ENCODE results near the gene FGGY.

FGGY gene

GRCh38 chr1:59750328-59751003 is 453.6 kb downstream of the FGGY start:
- DNase-seq (ENCODE audit: low read depth in 1 of 2, low spot score in 1 of 2) = no peak

DNA sequence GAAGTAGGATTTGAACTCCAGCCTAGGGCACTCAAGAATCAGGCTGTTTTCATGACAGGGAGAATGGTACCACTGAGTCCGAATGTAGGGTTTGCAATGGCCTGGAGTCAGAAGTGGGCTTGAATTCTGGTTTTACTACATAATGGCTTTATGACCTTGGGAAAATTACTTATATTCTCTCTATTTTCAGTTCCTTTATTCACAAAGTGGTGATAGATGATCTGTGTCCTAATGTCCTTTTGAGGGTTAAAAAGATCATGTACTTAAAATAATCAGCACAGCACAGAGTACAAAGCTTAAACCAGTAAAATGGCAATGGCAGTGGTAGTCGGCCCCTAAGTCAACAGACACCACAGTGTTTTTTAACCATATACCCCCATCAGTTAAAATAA is 454.1 kb downstream of the FGGY start:
- no peak for DNase-seq (ENCODE audit: low read depth in 1 of 2, low spot score in 1 of 2)

- no peak for DNase-seq (ENCODE audit: low read depth in 1 of 2, low spot score in 1 of 2)
These were observed 454.9 kb downstream of the FGGY start for GRCh38 chr1:59751801-59752200.

GRCh38 chr1:59752556-59753414 is 455.9 kb downstream of the FGGY start:
- DNase-seq (ENCODE audit: low read depth in 1 of 2, low spot score in 1 of 2) = no peak

GRCh38 chr1:59755069-59755685 is 458.3 kb downstream of the FGGY start:
- no peak for DNase-seq (ENCODE audit: low read depth in 1 of 2, low spot score in 1 of 2)

- no peak for DNase-seq (ENCODE audit: low read depth in 1 of 2, low spot score in 1 of 2)
These were observed 460.4 kb downstream of the FGGY start for GRCh38 chr1:59757197-59757747.

DNA sequence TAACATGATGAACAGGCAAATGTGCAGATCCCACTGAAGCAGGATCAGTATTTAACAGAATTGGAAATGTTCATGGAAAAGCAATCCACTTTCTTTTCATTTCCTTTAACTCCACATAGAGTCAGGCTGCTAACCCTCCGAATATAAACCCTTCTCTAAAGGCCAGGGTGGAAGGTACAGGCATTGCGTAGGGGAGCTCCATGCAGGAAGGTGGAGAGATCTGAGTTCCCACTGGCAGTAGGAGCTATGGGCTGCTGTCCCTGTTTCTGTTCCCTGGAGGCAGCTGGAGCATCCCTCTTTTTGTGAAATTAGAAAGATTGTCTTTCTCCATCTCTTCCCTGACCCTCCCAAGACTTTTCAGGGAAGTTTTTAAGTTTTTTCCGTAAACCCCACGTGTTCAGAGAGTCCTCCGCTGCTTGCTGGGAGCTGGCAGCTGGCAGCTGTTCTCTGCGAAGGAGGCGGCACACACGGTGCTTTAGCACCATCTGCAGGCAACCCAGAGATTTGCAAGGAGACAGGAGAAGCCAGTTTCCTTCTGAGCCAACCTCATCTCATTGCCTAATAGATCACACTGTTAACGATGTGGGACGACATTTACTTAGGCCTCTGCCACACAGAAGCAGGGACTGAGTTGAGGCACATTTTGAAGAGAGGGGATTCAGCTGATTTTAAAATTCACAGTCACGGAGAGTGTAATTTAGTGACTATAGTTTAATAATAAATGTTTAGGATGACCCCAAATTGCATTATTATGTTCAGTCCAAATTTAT is 462.4 kb downstream of the FGGY start:
- DNase-seq (ENCODE audit: low read depth in 1 of 2, low spot score in 1 of 2) = peak; percentile 42 to 51

DNA sequence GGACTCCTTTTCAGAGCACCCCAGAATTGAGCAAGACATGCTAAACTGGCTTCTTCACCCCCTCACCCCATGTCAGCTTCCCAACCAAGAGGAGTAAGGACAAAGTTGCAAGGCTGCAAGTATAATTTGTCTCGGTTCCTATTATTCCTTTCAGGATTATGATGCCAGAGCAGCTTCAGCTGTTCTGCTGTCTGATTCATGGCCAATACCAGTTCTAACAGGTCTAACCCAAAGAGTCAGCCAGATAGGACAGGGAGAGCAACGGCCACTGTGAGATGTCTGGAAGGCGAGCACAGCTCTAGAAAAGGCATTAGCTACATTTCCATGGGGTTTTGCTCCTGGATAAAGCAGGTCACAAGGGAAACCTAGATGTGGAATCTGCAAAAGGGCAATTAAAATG is 464.5 kb downstream of the FGGY start:
- no peak for DNase-seq (ENCODE audit: low read depth in 1 of 2, low spot score in 1 of 2)

- no peak for DNase-seq (ENCODE audit: low read depth in 1 of 2, low spot score in 1 of 2)
These were observed 466.5 kb downstream of the FGGY start for GRCh38 chr1:59763418-59763817.

- no peak for DNase-seq (ENCODE audit: low read depth in 1 of 2, low spot score in 1 of 2)
These were observed 468.3 kb downstream of the FGGY start for GRCh38 chr1:59765011-59765730.

DNA sequence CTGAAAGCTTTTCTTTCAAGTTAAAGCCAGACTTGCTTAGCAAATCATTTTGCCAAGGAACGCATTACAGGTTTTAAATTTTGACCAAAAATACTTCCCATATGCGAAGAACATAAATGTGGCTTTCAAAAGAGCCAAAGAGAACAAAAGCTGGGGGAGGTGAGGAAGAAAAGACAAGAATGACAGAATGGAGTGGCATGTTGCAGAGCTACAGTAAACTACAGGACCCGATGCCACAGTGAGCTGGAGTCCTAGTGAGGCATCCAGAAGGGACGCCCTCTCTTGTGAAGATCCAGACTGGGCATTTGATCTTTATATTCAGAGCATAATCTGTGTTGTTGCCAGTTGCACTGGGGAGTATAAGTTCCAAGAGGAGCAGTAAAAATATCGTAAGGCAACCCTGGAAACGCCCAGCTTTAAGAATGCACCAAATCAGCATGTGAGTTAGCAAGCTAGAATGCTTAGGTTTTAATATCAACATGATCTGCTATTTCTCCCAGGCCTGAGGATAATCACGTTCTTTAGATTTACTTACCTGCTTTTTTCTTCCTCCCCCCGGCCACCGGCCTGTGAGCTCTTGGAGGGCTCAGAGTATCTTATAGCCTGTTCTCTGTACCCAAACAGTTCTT is 469.4 kb downstream of the FGGY start:
- no peak for DNase-seq (ENCODE audit: low read depth in 1 of 2, low spot score in 1 of 2)

- DNase-seq (ENCODE audit: low read depth in 1 of 2, low spot score in 1 of 2) = no peak
These were observed 470.2 kb downstream of the FGGY start for GRCh38 chr1:59767119-59767518.

GRCh38 chr1:59768792-59769735 is 472.2 kb downstream of the FGGY start:
- DNase-seq (ENCODE audit: low read depth in 1 of 2, low spot score in 1 of 2) = no peak

DNA sequence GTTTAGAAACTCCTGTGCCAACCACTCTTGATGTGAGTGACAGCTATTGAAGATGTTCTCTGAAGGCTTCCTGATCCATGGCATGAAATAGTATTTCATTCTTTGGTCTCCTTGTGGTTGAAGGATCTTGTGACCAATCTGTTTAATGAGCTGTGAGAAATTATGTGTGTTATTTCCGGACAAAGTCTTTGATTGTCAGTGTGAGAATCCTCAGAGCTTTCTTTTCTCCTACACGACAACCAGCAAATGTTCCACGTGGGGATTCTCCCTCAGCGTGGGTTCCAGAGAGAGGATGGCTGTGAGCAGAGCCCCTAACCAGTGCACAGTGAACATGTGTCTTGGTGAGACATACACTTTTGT is 472.8 kb downstream of the FGGY start:
- DNase-seq (ENCODE audit: low read depth in 1 of 2, low spot score in 1 of 2) = no peak

GRCh38 chr1:59771361-59771760 is 474.5 kb downstream of the FGGY start:
- no peak for DNase-seq (ENCODE audit: low read depth in 1 of 2, low spot score in 1 of 2)

GRCh38 chr1:59775480-59775879 is 478.6 kb downstream of the FGGY start:
- no peak for DNase-seq (ENCODE audit: low read depth in 1 of 2, low spot score in 1 of 2)

DNA sequence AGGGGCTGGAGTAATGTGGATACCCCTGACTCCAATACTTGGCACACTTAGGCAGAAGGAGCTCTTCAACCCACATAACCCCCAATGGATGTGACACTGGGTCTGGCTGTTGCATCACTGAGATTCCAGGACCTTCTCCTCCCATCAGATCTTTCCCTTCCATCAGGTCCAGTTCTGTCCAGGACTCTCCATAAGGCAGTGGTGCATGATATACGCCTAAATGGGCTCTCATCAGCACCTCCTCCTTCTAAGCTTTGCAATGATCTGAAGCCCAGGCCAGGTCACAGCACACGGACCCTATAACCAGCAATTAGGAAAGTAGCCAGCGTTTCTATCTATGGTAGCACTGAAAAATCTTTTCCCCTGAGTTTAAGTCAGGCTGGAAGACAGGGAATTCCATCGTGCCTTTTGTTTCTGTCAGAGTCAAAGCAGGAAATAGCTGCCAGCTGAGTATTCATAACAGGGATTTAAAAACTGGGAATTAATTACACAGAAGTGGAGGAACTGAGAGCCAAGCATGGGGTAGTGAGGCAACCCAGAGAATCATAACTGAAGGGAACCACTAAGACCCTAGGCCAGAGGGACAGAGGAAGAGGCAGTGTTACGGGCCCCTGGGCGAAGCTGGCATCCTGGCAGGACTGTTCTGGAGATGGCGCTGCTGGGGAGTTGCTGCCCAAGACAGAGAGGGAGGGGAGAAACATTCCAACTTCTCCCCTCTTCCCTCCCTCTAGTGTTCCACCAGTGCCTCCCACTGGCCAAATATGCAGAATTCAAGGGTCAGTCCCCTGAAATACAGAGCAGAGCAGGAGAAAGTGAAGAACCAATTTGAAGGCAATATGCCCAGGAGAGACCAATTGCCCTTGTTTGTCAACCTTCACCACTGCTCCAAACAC is 480.3 kb downstream of the FGGY start:
- DNase-seq (ENCODE audit: low read depth in 1 of 2, low spot score in 1 of 2) = no peak

DNA sequence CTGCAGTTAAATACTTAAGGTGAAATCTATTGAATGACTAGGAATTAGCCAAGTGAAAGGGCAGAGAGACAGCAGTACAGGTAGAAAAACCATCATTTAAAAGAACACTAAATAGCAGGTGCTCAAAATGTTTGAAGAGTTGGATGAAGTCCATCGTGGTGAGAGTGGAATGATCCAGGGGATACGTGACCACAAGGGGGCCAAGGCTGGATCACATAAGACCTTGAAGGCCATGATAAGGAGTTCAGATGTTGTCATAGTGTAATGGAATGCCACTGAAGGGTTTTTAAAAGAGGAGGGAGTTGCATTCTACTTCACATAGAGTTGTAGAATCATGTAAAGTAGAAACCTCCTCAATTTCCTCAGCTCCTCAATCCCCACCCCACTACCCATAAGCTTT is 483.1 kb downstream of the FGGY start:
- no peak for DNase-seq (ENCODE audit: low read depth in 1 of 2, low spot score in 1 of 2)

All from stimulated activated CD4-positive, alpha-beta T cell treated with anti-CD3 and anti-CD28 coated beads, Interleukin-15, amount 100 ng/mL, for 1 hour (primary cell).